ENCODE results near the gene GPR132.

- TF ChIP-seq ZNF317 (CRISPR knock-in tag; IDR thresholded peaks at IDR 0.05), result no peak
- no peak for TF ChIP-seq ATF3 (CRISPR knock-in tag; IDR thresholded peaks at IDR 0.05)
- TF ChIP-seq CHD4 (IDR thresholded peaks at IDR 0.05; ENCODE audit: borderline replicate concordance, low read length), result no peak
- no peak for TF ChIP-seq CTCF (CRISPR knock-in tag; IDR thresholded peaks at IDR 0.05)
- no peak for TF ChIP-seq ELK4 (CRISPR knock-in tag; IDR thresholded peaks at IDR 0.05; ENCODE audit: borderline replicate concordance)
- TF ChIP-seq SNRNP70 (IDR thresholded peaks at IDR 0.05; ENCODE audit: low read depth, low read length), result no peak
- TF ChIP-seq ZNF503 (CRISPR knock-in tag; IDR thresholded peaks at IDR 0.05), result no peak
- TF ChIP-seq SNAPC2 (CRISPR knock-in tag; IDR thresholded peaks at IDR 0.05), result no peak
- no peak for TF ChIP-seq ZBTB10 (CRISPR knock-in tag; IDR thresholded peaks at IDR 0.05; ENCODE audit: borderline replicate concordance)
- TF ChIP-seq, protein P1, sequence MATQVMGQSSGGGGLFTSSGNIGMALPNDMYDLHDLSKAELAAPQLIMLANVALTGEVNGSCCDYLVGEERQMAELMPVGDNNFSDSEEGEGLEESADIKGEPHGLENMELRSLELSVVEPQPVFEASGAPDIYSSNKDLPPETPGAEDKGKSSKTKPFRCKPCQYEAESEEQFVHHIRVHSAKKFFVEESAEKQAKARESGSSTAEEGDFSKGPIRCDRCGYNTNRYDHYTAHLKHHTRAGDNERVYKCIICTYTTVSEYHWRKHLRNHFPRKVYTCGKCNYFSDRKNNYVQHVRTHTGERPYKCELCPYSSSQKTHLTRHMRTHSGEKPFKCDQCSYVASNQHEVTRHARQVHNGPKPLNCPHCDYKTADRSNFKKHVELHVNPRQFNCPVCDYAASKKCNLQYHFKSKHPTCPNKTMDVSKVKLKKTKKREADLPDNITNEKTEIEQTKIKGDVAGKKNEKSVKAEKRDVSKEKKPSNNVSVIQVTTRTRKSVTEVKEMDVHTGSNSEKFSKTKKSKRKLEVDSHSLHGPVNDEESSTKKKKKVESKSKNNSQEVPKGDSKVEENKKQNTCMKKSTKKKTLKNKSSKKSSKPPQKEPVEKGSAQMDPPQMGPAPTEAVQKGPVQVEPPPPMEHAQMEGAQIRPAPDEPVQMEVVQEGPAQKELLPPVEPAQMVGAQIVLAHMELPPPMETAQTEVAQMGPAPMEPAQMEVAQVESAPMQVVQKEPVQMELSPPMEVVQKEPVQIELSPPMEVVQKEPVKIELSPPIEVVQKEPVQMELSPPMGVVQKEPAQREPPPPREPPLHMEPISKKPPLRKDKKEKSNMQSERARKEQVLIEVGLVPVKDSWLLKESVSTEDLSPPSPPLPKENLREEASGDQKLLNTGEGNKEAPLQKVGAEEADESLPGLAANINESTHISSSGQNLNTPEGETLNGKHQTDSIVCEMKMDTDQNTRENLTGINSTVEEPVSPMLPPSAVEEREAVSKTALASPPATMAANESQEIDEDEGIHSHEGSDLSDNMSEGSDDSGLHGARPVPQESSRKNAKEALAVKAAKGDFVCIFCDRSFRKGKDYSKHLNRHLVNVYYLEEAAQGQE (IDR thresholded peaks at IDR 0.05; ENCODE audit: borderline replicate concordance in 1 of 2, low read depth in 1 of 2, low read length in 2 of 2), result no peak
- no peak for TF ChIP-seq ZFP1 (CRISPR knock-in tag; IDR thresholded peaks at IDR 0.05)
Measured at GRCh38 chr14:105074601-105075053, 9.4 kb upstream of the GPR132 start.

Data from HepG2 (cell line).